Body of pancreas (tissue), 4 donors: Measurements from ENCODE around the gene ABCC4. TPM values are rescaled to one million over a fixed set of nuclear protein-coding genes. Genes with fewer than 3 reads are reported as not detected.

Source experiments
- ATAC-seq: fragments of 150-250 bp; one replicate; pipeline ENCODE4 v1.9.1; 2016
- DNase-seq, 4 donors: peaks; one replicate each; pipeline ENCODE4 v3.0.0-alpha.2; 2019
- H3K27ac ChIP-seq, 4 donors: fragments of 200-600 bp; sonication (generic); 1 replicate in 3 of 4; 2 replicates in 1 of 4; pipeline versions ENCODE4 v1.5.1 to v1.6.1; 2016 to 2019; ENCODE audit warnings: mild to moderate bottlenecking in 1 of 4, mixed read lengths in 1 of 4, moderate library complexity in 1 of 4
- H3K27me3 ChIP-seq, 2 donors: fragments of 200-600 bp; sonication (generic); one replicate each; pipeline ENCODE4 v1.6.0; 2016; ENCODE audit warnings: mild to moderate bottlenecking in 1 of 2
- H3K36me3 ChIP-seq, 2 donors: fragments of 200-600 bp; sonication (generic); replicated peaks in 1 of 2; 2 replicates each; pipeline ENCODE4 v1.5.1; 2016; ENCODE audit warnings: low read depth in 2 of 2; ENCODE audit not compliant: insufficient read depth in 1 of 2
- H3K4me1 ChIP-seq: fragments of 200-600 bp; sonication (generic); one replicate; pipeline ENCODE4 v1.6.0; 2016
- H3K4me3 ChIP-seq, 2 donors: fragments of 200-600 bp; sonication (generic); 1 replicate in 1 of 2; 2 replicates in 1 of 2; pipeline ENCODE4 v1.5.1; 2016 to 2019
- H3K9me3 ChIP-seq, 3 donors: fragments of 200-600 bp; sonication (generic); 1 replicate in 2 of 3; 2 replicates in 1 of 3; pipeline ENCODE4 v1.5.1; 2016
- CTCF ChIP-seq, 7 experiments: fragments of 450-650 bp in 4 of 7; fragments of 200-600 bp in 3 of 7; sonication (generic) in 3 of 7; IDR thresholded peaks; one replicate each; pipeline ENCODE4 v1.5.1; 2016 to 2019; ENCODE audit warnings: antibody characterized with exemption in 7 of 7
- POLR2A ChIP-seq, 3 donors: fragments of 450-650 bp; IDR thresholded peaks; one replicate each; pipeline ENCODE4 v1.6.1; 2016; ENCODE audit warnings: antibody characterized with exemption in 3 of 3, mild to moderate bottlenecking in 2 of 3
- WGBS, 2 donors: methylation state at CpG; one replicate each; pipeline ENCODE4 v1.1.5; 2017; 5-methylcytosine and 5-hydroxymethylcytosine counted together
- intact Hi-C: fragments of 100-400 bp; cut with DNase I; formaldehyde crosslinking; loops from one replicate; pipeline ENCODE4 v1.15.1; 2023
- total RNA-seq, 2 donors: library from RNA; depleted of rRNA; stranded (reverse); fragments of >200 nt; gene quantifications; one replicate each; pipeline ENCODE4 v1.1.0, GENCODE V29; 2016

Gene ABCC4
- total RNA-seq, 2 donors from 2014 or later, result 5.4 to 6.6 TPM

- Histone ChIP-seq H3K27ac (no peak overlapping the region), H3K9me3 (no peaks in the 10 kb centered on the region), H3K4me1 (peaks cover 11% of the 10 kb centered on the region), H3K4me3 (no peak overlapping the region), H3K36me3 (no peaks in the 10 kb centered on the region), H3K27me3 (no peaks in the 10 kb centered on the region)
- ATAC-seq (no peak), DNase-seq (no peak)
- 86 to 88% methylated on average over 3 of the region's 3 CpGs for WGBS, 2 donors
- intact Hi-C loops, result no loop called here
- no peak for TF ChIP-seq POLR2A (IDR thresholded peaks at IDR 0.05)
- TF ChIP-seq CTCF (IDR thresholded peaks at IDR 0.05), result no peak
These were observed 14.5 kb upstream of the ABCC4 start for GRCh38 chr13:95315752-95316151.

- Histone ChIP-seq H3K9me3 (no peaks in the 10 kb centered on the region), H3K36me3 (no peaks in the 10 kb centered on the region), H3K27ac (no peak overlapping the region), H3K4me1 (no peaks in the 10 kb centered on the region), H3K4me3 (no peak overlapping the region), H3K27me3 (no peaks in the 10 kb centered on the region)
- DNase-seq (no peak), ATAC-seq (no peak)
- 74 to 87% methylated on average over 6 of the region's 6 CpGs for WGBS, 2 donors
- TF ChIP-seq CTCF (IDR thresholded peaks at IDR 0.05), result no peak
- no peak for TF ChIP-seq POLR2A (IDR thresholded peaks at IDR 0.05)
- intact Hi-C loops, result loop anchor here (10.0 kb wide), 1 partner anchor 67 kb away; no protein-coding TSS in a partner anchor
These were observed 6.3 kb upstream of the ABCC4 start for GRCh38 chr13:95307507-95307906.

- H3K27ac ChIP-seq, result no peak overlapping the region
- H3K4me1 ChIP-seq, result peaks cover 14% of the 10 kb centered on the region
- no peaks in the 10 kb centered on the region for H3K9me3 ChIP-seq
- no peaks in the 10 kb centered on the region for H3K27me3 ChIP-seq
- intact Hi-C loops, result loop anchor here (10.0 kb wide), 1 partner anchor 70 kb away; no protein-coding TSS in a partner anchor
- no peak for DNase-seq
- no peak for TF ChIP-seq POLR2A (IDR thresholded peaks at IDR 0.05)
- TF ChIP-seq CTCF (IDR thresholded peaks at IDR 0.05), result no peak
- no peaks in the 10 kb centered on the region for H3K36me3 ChIP-seq
- no peak overlapping the region for H3K4me3 ChIP-seq
- no peak for ATAC-seq
- WGBS, 2 donors, result 64 to 72% methylated on average over 2 of the region's 2 CpGs
These were observed 3.2 kb upstream of the ABCC4 start for GRCh38 chr13:95304453-95304852.

GRCh38 chr13:95301968-95302393 is 730 bp upstream of the ABCC4 start:
- no peaks in the 10 kb centered on the region for H3K36me3 ChIP-seq
- no peak for TF ChIP-seq POLR2A (IDR thresholded peaks at IDR 0.05)
- TF ChIP-seq CTCF (IDR thresholded peaks at IDR 0.05), result no peak
- H3K27ac ChIP-seq, result peak overlapping the region; percentile 13 to 73 (median 55)
- no peak for ATAC-seq
- 10 to 26% methylated on average over 7 to 13 of the region's 13 CpGs for WGBS, 2 donors
- DNase-seq, result no peak
- H3K4me3 ChIP-seq, result peak overlapping the region in 1 of 2 donors; percentile 53
- intact Hi-C loops, result loop anchor here (10.0 kb wide), 1 partner anchor 73 kb away; no protein-coding TSS in a partner anchor
- H3K27me3 ChIP-seq, result no peaks in the 10 kb centered on the region
- peaks cover 30% of the 10 kb centered on the region for H3K4me1 ChIP-seq
- H3K9me3 ChIP-seq, result no peaks in the 10 kb centered on the region

GRCh38 chr13:95300625-95301182 is 547 bp downstream of the ABCC4 start:
- peak in 1 of 7 experiments; percentile 9 for TF ChIP-seq CTCF (IDR thresholded peaks at IDR 0.05)
- TF ChIP-seq POLR2A (IDR thresholded peaks at IDR 0.05), result no peak
- peak; percentile 24 to 46 (median 30) for DNase-seq
- H3K36me3 ChIP-seq, result no peaks in the 10 kb centered on the region
- H3K4me1 ChIP-seq, result peaks cover 37% of the 10 kb centered on the region
- H3K27ac ChIP-seq, result peak overlapping the region in 3 of 4 donors; percentile 48 to 73 (median 62)
- intact Hi-C loops, result loop anchor here (10.0 kb wide), 1 partner anchor 74 kb away; no protein-coding TSS in a partner anchor
- ATAC-seq, result peak; percentile 6
- H3K27me3 ChIP-seq, result no peaks in the 10 kb centered on the region
- no peaks in the 10 kb centered on the region for H3K9me3 ChIP-seq
- H3K4me3 ChIP-seq, result peak overlapping the region; percentile 53 to 67
- WGBS, 2 donors, result 1% methylated on average over 11 to 38 of the region's 45 CpGs
